Parathyroid adenoma (tissue), 2 donors: ENCODE measurements around the gene KRT72.

Experiments
- H2AFZ ChIP-seq: fragments of 300-600 bp; sonication (generic); one replicate; pipeline ENCODE4 v1.7.0; 2017; ENCODE audit warnings: antibody characterized with exemption, mild to moderate bottlenecking
- H3K27ac ChIP-seq: fragments of 300-600 bp; sonication (generic); one replicate; pipeline ENCODE4 v1.7.0; 2017
- H3K27me3 ChIP-seq: fragments of 300-600 bp; sonication (generic); one replicate; pipeline ENCODE4 v1.7.0; 2017; ENCODE audit warnings: low read length; ENCODE audit not compliant: control insufficient read depth, insufficient read depth
- H3K36me3 ChIP-seq: fragments of 300-600 bp; sonication (generic); one replicate; pipeline ENCODE4 v1.7.0; 2017; ENCODE audit warnings: low read length; ENCODE audit not compliant: control insufficient read depth, insufficient read depth
- H3K4me1 ChIP-seq: fragments of 300-600 bp; sonication (generic); one replicate; pipeline ENCODE4 v1.7.0; 2017; ENCODE audit warnings: control low read depth
- H3K4me2 ChIP-seq: fragments of 300-600 bp; sonication (generic); one replicate; pipeline ENCODE4 v1.7.0; 2017; ENCODE audit warnings: low read length
- H3K4me3 ChIP-seq: fragments of 300-600 bp; sonication (generic); one replicate; pipeline ENCODE4 v1.7.0; 2017; ENCODE audit warnings: low read depth, low read length
- H3K79me2 ChIP-seq: fragments of 300-600 bp; sonication (generic); one replicate; pipeline ENCODE4 v1.7.0; 2017; ENCODE audit warnings: control low read depth
- H3K9ac ChIP-seq: fragments of 300-600 bp; sonication (generic); one replicate; pipeline ENCODE4 v1.7.0; 2017; ENCODE audit warnings: mild to moderate bottlenecking
- H3K9me3 ChIP-seq: fragments of 300-600 bp; sonication (generic); one replicate; pipeline ENCODE4 v1.7.0; 2017; ENCODE audit warnings: low read length; ENCODE audit not compliant: control insufficient read depth
- TF ChIP-seq, protein P1 (sequence below): fragments of 300-600 bp; sonication (generic); IDR thresholded peaks from one replicate; pipeline ENCODE4 v1.7.0; 2017; ENCODE audit warnings: antibody characterized with exemption, mild to moderate bottlenecking
- donor health status: primary hyperparathyroidism.

The KRT72 gene

GRCh38 chr12:52631264-52631663 is 30.0 kb upstream of the KRT72 start:
- TF ChIP-seq, protein P1, sequence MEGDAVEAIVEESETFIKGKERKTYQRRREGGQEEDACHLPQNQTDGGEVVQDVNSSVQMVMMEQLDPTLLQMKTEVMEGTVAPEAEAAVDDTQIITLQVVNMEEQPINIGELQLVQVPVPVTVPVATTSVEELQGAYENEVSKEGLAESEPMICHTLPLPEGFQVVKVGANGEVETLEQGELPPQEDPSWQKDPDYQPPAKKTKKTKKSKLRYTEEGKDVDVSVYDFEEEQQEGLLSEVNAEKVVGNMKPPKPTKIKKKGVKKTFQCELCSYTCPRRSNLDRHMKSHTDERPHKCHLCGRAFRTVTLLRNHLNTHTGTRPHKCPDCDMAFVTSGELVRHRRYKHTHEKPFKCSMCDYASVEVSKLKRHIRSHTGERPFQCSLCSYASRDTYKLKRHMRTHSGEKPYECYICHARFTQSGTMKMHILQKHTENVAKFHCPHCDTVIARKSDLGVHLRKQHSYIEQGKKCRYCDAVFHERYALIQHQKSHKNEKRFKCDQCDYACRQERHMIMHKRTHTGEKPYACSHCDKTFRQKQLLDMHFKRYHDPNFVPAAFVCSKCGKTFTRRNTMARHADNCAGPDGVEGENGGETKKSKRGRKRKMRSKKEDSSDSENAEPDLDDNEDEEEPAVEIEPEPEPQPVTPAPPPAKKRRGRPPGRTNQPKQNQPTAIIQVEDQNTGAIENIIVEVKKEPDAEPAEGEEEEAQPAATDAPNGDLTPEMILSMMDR, result no peak
- H2AFZ ChIP-seq, result no peak overlapping the region
- no peaks in the 10 kb centered on the region for H3K79me2 ChIP-seq
- no peak overlapping the region for H3K4me2 ChIP-seq
- no peak overlapping the region for H3K27ac ChIP-seq
- no peak overlapping the region for H3K4me3 ChIP-seq
- no peaks in the 10 kb centered on the region for H3K27me3 ChIP-seq
- H3K4me1 ChIP-seq, result peaks cover 7% of the 10 kb centered on the region
- no peak overlapping the region for H3K9ac ChIP-seq
- H3K9me3 ChIP-seq, result no peaks in the 10 kb centered on the region
- H3K36me3 ChIP-seq, result no peaks in the 10 kb centered on the region

- Histone ChIP-seq H3K9ac (no peak overlapping the region), H3K9me3 (no peaks in the 10 kb centered on the region), H3K4me1 (peaks cover 7% of the 10 kb centered on the region), H3K36me3 (no peaks in the 10 kb centered on the region), H3K27ac (no peak overlapping the region), H2AFZ (no peak overlapping the region), H3K79me2 (no peaks in the 10 kb centered on the region), H3K27me3 (no peaks in the 10 kb centered on the region), H3K4me2 (no peak overlapping the region), H3K4me3 (no peak overlapping the region)
- TF ChIP-seq, protein P1, result no peak
Observed at GRCh38 chr12:52630599-52631200, 29.4 kb upstream of the KRT72 start.

- TF ChIP-seq, protein P1, result no peak
- no peaks in the 10 kb centered on the region for H3K27me3 ChIP-seq
- no peak overlapping the region for H3K9ac ChIP-seq
- H3K27ac ChIP-seq, result no peak overlapping the region
- no peak overlapping the region for H3K4me3 ChIP-seq
- no peak overlapping the region for H2AFZ ChIP-seq
- H3K79me2 ChIP-seq, result no peaks in the 10 kb centered on the region
- H3K4me2 ChIP-seq, result no peak overlapping the region
- no peaks in the 10 kb centered on the region for H3K9me3 ChIP-seq
- H3K36me3 ChIP-seq, result no peaks in the 10 kb centered on the region
- H3K4me1 ChIP-seq, result peaks cover 7% of the 10 kb centered on the region
Observed at GRCh38 chr12:52630008-52630500, 28.8 kb upstream of the KRT72 start.

- Histone ChIP-seq H3K4me2 (no peak overlapping the region), H3K9me3 (no peaks in the 10 kb centered on the region), H3K79me2 (no peaks in the 10 kb centered on the region), H2AFZ (no peak overlapping the region), H3K27ac (no peak overlapping the region), H3K27me3 (no peaks in the 10 kb centered on the region), H3K4me3 (no peak overlapping the region), H3K36me3 (no peaks in the 10 kb centered on the region), H3K9ac (no peak overlapping the region), H3K4me1 (peaks cover 5% of the 10 kb centered on the region)
- TF ChIP-seq, protein P1, result no peak
Observed at GRCh38 chr12:52629281-52630007, 28.2 kb upstream of the KRT72 start.
